HEK293 (cell line): ENCODE results near the gene DRD1.
"Not testable (repeated sequence)": the region's sequence is repeated elsewhere in the genome, so short reads cannot be mapped to it uniquely, and the experiment has no call there.

ENCODE experiments used
- CTCF ChIA-PET: fragments of 350-600 bp; formaldehyde crosslinking; extraction: SDS; loops from one replicate; lab custom pipeline; 2021; ENCODE audit warnings: antibody characterized with exemption; lab: Yijun Ruan, JAX
- POLR2A ChIA-PET: fragments of 300-600 bp; formaldehyde crosslinking; extraction: SDS; loops from one replicate; lab custom pipeline; 2020; ENCODE audit warnings: antibody characterized with exemption, inconsistent platforms; lab: Yijun Ruan, JAX
- H3K27ac ChIP-seq: fragments of 200-500 bp; sonication (Bioruptor generic); 2 replicates; pipeline ENCODE4 v1.5.1; 2014; ENCODE audit warnings: low read depth, low read length, control low read depth, inconsistent platforms; ENCODE audit errors: extremely low read depth
- H3K36me3 ChIP-seq, 2 experiments: fragments of 200-500 bp in 1 of 2; sonication (Bioruptor generic) in 1 of 2; 1 replicate in 1 of 2; 2 replicates in 1 of 2; pipeline ENCODE4 v1.5.1; 2014 to 2017; ENCODE audit warnings: inconsistent platforms in 2 of 2, low read length in 2 of 2; ENCODE audit not compliant: control insufficient read depth in 2 of 2, insufficient read depth in 1 of 2
- H3K4me1 ChIP-seq: fragments of 200-500 bp; sonication (Bioruptor generic); 2 replicates; pipeline ENCODE4 v1.5.1; 2014; ENCODE audit warnings: mild to moderate bottlenecking, low read length, inconsistent platforms; ENCODE audit not compliant: control insufficient read depth, insufficient read depth
- H3K4me3 ChIP-seq: 2 replicates; pipeline ENCODE4 v1.5.1; 2011; ENCODE audit warnings: low read depth, mild to moderate bottlenecking, control low read depth, low read length, moderate library complexity
- H3K9me3 ChIP-seq: fragments of 200-500 bp; sonication (Bioruptor generic); 2 replicates; pipeline ENCODE4 v1.5.1; 2014; ENCODE audit warnings: low read depth, low read length, inconsistent platforms; ENCODE audit not compliant: control insufficient read depth, insufficient read depth
- KLF10 ChIP-seq: fragments of 450-650 bp; IDR thresholded peaks from 2 replicates; pipeline ENCODE4 v1.5.1; 2018; ENCODE audit warnings: missing biosample characterization, mild to moderate bottlenecking, missing genetic modification characterization
- TRIM28 ChIP-seq: IDR thresholded peaks from 2 replicates; pipeline ENCODE4 v1.6.1; 2011; ENCODE audit warnings: low read length, control low read depth, borderline replicate concordance
- ZNF112 ChIP-seq: fragments of 450-650 bp; formaldehyde crosslinking; IDR thresholded peaks from 2 replicates; pipeline ENCODE4 v1.5.0; 2017; ENCODE audit warnings: missing biosample characterization, missing genetic modification characterization
- ZNF146 ChIP-seq: fragments of 450-650 bp; formaldehyde crosslinking; IDR thresholded peaks from 2 replicates; pipeline ENCODE4 v1.5.1; 2016; ENCODE audit warnings: missing biosample characterization, missing genetic modification characterization
- ZNF174 ChIP-seq: fragments of 450-650 bp; formaldehyde crosslinking; IDR thresholded peaks from 2 replicates; pipeline ENCODE4 v1.5.0; 2017; ENCODE audit warnings: missing biosample characterization, mild to moderate bottlenecking, missing genetic modification characterization
- ZNF202 ChIP-seq: fragments of 450-650 bp; formaldehyde crosslinking; IDR thresholded peaks from 2 replicates; pipeline ENCODE4 v1.5.1; 2016; ENCODE audit warnings: missing biosample characterization, missing genetic modification characterization, borderline replicate concordance
- ZNF24 ChIP-seq: fragments of 450-650 bp; formaldehyde crosslinking; IDR thresholded peaks from 2 replicates; pipeline ENCODE4 v1.5.1; 2016; ENCODE audit warnings: missing biosample characterization, missing genetic modification characterization
- ZNF266 ChIP-seq: fragments of 450-650 bp; formaldehyde crosslinking; IDR thresholded peaks from 2 replicates; pipeline ENCODE4 v1.5.1; 2016; ENCODE audit warnings: missing biosample characterization, missing genetic modification characterization, low read depth
- ZNF302 ChIP-seq: fragments of 450-650 bp; formaldehyde crosslinking; IDR thresholded peaks from 2 replicates; pipeline ENCODE4 v1.5.1; 2016; ENCODE audit warnings: missing biosample characterization, missing genetic modification characterization, low read depth
- ZNF354C ChIP-seq: fragments of 450-650 bp; formaldehyde crosslinking; IDR thresholded peaks from 2 replicates; pipeline ENCODE4 v1.5.1; 2016; ENCODE audit warnings: missing biosample characterization, missing genetic modification characterization, low read depth, borderline replicate concordance
- ZNF530 ChIP-seq: fragments of 450-650 bp; formaldehyde crosslinking; IDR thresholded peaks from 2 replicates; pipeline ENCODE4 v1.5.1; 2016; ENCODE audit warnings: low read depth, missing biosample characterization, missing genetic modification characterization
- ZNF560 ChIP-seq: fragments of 450-650 bp; formaldehyde crosslinking; IDR thresholded peaks from 2 replicates; pipeline ENCODE4 v1.5.1; 2017; ENCODE audit warnings: missing biosample characterization, missing genetic modification characterization, borderline replicate concordance
- ZNF785 ChIP-seq: fragments of 450-650 bp; formaldehyde crosslinking; IDR thresholded peaks from 2 replicates; pipeline ENCODE4 v1.5.1; 2016; ENCODE audit warnings: missing biosample characterization, missing genetic modification characterization
- ZNF792 ChIP-seq: fragments of 450-650 bp; formaldehyde crosslinking; IDR thresholded peaks from 2 replicates; pipeline ENCODE4 v1.5.1; 2016; ENCODE audit warnings: missing biosample characterization, missing genetic modification characterization
- TF ChIP-seq, protein P1 (sequence below): fragments of 450-650 bp; formaldehyde crosslinking; IDR thresholded peaks from 2 replicates; pipeline ENCODE4 v1.5.1; 2016; ENCODE audit warnings: missing biosample characterization, missing genetic modification characterization
- TF ChIP-seq, protein P2 (sequence below): fragments of 450-650 bp; formaldehyde crosslinking; IDR thresholded peaks from 2 replicates; pipeline ENCODE4 v1.5.1; 2017; ENCODE audit warnings: missing biosample characterization, missing genetic modification characterization
- TF ChIP-seq, protein P3 (sequence below): fragments of 450-650 bp; formaldehyde crosslinking; IDR thresholded peaks from 2 replicates; pipeline ENCODE4 v1.5.1; 2017; ENCODE audit warnings: missing biosample characterization, mild to moderate bottlenecking, missing genetic modification characterization, moderate library complexity
- TF ChIP-seq, protein P4 (sequence below): fragments of 450-650 bp; formaldehyde crosslinking; IDR thresholded peaks from 2 replicates; pipeline ENCODE4 v1.5.1; 2016; ENCODE audit warnings: missing biosample characterization, missing genetic modification characterization

DRD1 gene

DNA sequence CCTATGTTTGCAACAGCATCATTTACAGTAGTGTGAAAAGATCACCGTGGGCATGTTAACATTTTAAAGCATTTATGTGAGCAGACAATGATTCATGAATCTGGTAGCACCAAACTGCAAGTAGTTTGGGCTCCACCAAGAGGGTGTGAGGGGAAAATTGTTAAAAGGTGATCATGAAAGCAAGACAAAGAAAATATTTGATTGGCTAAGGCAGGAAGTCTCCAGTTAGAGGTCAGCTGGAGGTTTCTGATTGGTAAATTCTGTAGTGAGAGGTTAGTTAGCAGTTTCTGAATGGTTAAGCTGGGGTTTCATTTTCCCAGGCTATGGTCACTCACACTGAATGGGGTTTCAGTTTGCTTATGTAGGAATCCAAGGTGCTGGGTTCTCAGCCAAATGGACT is 13.5 kb upstream of the DRD1 start:
- no peak for TF ChIP-seq ZNF785 (tag by site-specific recombination)
- TF ChIP-seq, protein P1, sequence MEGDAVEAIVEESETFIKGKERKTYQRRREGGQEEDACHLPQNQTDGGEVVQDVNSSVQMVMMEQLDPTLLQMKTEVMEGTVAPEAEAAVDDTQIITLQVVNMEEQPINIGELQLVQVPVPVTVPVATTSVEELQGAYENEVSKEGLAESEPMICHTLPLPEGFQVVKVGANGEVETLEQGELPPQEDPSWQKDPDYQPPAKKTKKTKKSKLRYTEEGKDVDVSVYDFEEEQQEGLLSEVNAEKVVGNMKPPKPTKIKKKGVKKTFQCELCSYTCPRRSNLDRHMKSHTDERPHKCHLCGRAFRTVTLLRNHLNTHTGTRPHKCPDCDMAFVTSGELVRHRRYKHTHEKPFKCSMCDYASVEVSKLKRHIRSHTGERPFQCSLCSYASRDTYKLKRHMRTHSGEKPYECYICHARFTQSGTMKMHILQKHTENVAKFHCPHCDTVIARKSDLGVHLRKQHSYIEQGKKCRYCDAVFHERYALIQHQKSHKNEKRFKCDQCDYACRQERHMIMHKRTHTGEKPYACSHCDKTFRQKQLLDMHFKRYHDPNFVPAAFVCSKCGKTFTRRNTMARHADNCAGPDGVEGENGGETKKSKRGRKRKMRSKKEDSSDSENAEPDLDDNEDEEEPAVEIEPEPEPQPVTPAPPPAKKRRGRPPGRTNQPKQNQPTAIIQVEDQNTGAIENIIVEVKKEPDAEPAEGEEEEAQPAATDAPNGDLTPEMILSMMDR (tag by site-specific recombination), result peak; percentile 53; the same call in 1 of the 2 replicates
- ChIA-PET CTCF (interaction anchor here (0.6 to 3.0 kb wide), 5 partner anchors 10 to 537 kb away, joined by 3 to 20 read pairs (median 3); no protein-coding TSS in a partner anchor), POLR2A (no interaction called here)
- Histone ChIP-seq H3K27ac (no peak overlapping the region), H3K4me3 (no peak overlapping the region), H3K4me1 (no peaks in the 10 kb centered on the region), H3K9me3 (no peaks in the 10 kb centered on the region), H3K36me3 (no peaks in the 10 kb centered on the region)

DNA sequence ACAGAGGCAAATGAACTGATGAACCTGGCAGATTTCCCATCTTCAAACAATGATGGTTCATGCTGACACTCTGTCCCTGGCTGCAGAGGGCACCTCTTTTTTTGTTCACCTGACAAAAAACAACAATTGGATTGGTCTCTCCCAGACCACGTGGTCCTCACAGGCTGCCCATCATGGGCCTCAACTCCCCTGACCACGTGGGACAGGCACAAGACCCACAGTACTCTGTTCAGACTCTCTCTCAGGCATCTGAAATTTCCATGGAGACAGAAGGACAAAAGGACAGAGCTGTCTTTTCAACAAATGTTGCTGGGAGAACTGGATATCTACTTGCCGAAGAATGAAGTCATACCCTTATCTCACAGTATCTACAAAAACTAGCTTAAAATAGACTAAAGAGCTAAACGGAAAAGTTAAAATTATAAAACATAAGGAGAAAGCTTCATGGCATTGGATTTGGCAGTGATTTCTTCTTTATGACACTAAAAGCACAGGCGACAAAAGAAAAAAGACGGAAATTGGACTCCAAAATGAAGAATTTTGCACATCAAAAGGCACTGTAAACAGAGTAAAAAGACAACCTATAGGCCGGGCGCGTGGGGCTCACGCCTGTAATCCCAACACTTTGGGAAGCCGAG is 12.2 kb upstream of the DRD1 start:
- H3K9me3 ChIP-seq, result no peaks in the 10 kb centered on the region
- H3K4me1 ChIP-seq, result no peaks in the 10 kb centered on the region
- no peak overlapping the region for H3K4me3 ChIP-seq
- POLR2A ChIA-PET, result no interaction called here
- no peaks in the 10 kb centered on the region for H3K36me3 ChIP-seq
- CTCF ChIA-PET, result interaction anchor here (0.5 to 4.2 kb wide), 5 partner anchors 9 to 481 kb away, joined by 3 to 23 read pairs (median 3); partner anchors contain the start of gene DRD1
- TF ChIP-seq ZNF146 (tag by site-specific recombination) (no peak), ZNF174 (tag by site-specific recombination) (no peak), ZNF302 (no peak), ZNF530 (tag by site-specific recombination) (no peak), ZNF354C (tag by site-specific recombination) (no peak), ZNF266 (tag by site-specific recombination) (no peak), ZNF202 (tag by site-specific recombination) (no peak), ZNF560 (tag by site-specific recombination) (no peak), KLF10 (tag by site-specific recombination) (no peak)
- TF ChIP-seq, protein P2, sequence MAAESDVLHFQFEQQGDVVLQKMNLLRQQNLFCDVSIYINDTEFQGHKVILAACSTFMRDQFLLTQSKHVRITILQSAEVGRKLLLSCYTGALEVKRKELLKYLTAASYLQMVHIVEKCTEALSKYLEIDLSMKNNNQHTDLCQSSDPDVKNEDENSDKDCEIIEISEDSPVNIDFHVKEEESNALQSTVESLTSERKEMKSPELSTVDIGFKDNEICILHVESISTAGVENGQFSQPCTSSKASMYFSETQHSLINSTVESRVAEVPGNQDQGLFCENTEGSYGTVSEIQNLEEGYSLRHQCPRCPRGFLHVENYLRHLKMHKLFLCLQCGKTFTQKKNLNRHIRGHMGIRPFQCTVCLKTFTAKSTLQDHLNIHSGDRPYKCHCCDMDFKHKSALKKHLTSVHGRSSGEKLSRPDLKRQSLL (tag by site-specific recombination), result no peak
- no peak overlapping the region for H3K27ac ChIP-seq

DNA sequence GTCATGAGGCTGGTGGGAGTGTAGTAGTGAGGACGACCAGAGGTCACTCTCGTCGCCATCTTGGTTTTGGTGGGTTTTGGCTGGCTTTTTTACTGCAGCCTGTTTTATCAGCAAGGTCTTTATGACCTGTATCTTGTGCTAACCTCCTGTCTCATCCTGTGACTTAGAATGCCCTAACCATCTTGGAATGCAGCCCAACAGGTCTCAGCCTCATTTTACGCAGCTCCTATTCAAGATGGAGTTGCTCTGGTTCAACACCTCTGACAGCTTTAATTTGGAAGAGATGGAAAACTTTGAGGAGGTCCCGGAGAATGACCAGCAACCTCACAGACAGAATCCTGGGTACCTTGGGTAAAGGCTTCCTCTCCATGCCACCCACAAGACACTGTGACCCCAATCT is 10.4 kb upstream of the DRD1 start:
- POLR2A ChIA-PET, H3K27ac ChIP-seq, H3K9me3 ChIP-seq, H3K4me1 ChIP-seq, H3K4me3 ChIP-seq, H3K36me3 ChIP-seq: not testable (repeated sequence)
- CTCF ChIA-PET, result interaction anchor here (0.6 to 4.2 kb wide), 2 partner anchors 11 to 110 kb away, joined by 3 to 23 read pairs; no protein-coding TSS in a partner anchor

DNA sequence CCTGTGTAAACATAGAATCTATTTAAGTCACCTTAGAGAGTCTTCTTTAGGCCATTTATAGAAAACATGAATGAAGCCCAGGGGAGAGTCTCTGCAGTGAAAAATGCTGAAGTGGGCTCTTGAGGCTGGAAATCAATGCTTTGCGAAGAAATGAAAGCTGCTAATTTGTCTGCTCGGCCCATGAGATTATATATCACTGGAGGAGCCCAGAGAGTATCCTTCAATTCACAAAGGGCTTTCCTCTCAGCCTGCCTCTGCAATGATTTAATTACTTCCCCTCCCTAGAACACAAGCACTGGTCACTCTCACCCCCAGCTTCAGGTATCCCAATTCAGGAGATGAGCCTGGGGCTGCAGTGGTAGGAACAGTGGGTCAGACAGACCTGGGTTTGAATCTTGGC is 8.2 kb upstream of the DRD1 start:
- ChIA-PET POLR2A (no interaction called here), CTCF (interaction anchor here (0.6 to 1.8 kb wide), 3 partner anchors 8 to 498 kb away, joined by 3 to 9 read pairs (median 3); no protein-coding TSS in a partner anchor)
- Histone ChIP-seq H3K27ac (no peak overlapping the region), H3K9me3 (no peaks in the 10 kb centered on the region), H3K4me1 (no peaks in the 10 kb centered on the region)
- TF ChIP-seq ZNF792 (tag by site-specific recombination), result no peak
- TF ChIP-seq, protein P3, sequence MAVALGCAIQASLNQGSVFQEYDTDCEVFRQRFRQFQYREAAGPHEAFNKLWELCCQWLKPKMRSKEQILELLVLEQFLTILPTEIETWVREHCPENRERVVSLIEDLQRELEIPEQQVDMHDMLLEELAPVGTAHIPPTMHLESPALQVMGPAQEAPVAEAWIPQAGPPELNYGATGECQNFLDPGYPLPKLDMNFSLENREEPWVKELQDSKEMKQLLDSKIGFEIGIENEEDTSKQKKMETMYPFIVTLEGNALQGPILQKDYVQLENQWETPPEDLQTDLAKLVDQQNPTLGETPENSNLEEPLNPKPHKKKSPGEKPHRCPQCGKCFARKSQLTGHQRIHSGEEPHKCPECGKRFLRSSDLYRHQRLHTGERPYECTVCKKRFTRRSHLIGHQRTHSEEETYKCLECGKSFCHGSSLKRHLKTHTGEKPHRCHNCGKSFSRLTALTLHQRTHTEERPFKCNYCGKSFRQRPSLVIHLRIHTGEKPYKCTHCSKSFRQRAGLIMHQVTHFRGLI (tag by site-specific recombination), result no peak
- TF ChIP-seq, protein P4, sequence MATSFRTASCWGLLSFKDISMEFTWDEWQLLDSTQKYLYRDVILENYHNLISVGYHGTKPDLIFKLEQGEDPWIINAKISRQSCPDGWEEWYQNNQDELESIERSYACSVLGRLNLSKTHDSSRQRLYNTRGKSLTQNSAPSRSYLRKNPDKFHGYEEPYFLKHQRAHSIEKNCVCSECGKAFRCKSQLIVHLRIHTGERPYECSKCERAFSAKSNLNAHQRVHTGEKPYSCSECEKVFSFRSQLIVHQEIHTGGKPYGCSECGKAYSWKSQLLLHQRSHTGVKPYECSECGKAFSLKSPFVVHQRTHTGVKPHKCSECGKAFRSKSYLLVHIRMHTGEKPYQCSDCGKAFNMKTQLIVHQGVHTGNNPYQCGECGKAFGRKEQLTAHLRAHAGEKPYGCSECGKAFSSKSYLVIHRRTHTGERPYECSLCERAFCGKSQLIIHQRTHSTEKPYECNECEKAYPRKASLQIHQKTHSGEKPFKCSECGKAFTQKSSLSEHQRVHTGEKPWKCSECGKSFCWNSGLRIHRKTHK, result no peak
- no peak for TF ChIP-seq ZNF112 (tag by site-specific recombination)
- TF ChIP-seq ZNF24 (tag by site-specific recombination), result no peak
- TF ChIP-seq TRIM28, result no peak
- TF ChIP-seq, all 188 proteins: peak for 0
- H3K4me3 ChIP-seq, result no peak overlapping the region
- no peaks in the 10 kb centered on the region for H3K36me3 ChIP-seq
